HG02981 (cell line): ENCODE results near the gene RFTN1.

Source experiments
- ATAC-seq: cut with Tn5 transposase; IDR thresholded peaks from one replicate; pipeline ENCODE4 v1.9.1; 2021; ENCODE audit warnings: mild to moderate bottlenecking, moderate library complexity; ENCODE audit not compliant: unreplicated experiment

Gene RFTN1

DNA sequence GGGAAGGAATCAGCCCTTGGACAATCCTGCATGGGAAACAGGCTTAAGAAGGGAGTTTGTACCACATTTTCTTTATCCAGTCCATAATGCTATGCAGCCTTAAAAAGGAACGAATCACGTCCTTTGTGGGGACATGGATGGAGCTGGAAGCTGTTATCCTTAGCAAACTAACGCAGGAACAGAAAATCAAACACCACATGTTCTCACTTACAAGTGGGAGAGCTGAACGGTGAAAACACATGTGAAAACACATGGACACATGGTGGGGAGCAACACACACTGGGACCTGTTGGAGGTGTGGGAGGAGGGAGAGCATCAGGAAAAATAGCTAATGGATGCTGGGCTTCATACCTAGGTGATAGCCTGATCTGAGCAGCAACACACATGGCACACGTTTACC lies 178.2 kb downstream of the RFTN1 start:
- ATAC-seq, result no peak

- ATAC-seq, result no peak
Measured at GRCh38 chr3:16334909-16335308, 178.6 kb downstream of the RFTN1 start.

DNA sequence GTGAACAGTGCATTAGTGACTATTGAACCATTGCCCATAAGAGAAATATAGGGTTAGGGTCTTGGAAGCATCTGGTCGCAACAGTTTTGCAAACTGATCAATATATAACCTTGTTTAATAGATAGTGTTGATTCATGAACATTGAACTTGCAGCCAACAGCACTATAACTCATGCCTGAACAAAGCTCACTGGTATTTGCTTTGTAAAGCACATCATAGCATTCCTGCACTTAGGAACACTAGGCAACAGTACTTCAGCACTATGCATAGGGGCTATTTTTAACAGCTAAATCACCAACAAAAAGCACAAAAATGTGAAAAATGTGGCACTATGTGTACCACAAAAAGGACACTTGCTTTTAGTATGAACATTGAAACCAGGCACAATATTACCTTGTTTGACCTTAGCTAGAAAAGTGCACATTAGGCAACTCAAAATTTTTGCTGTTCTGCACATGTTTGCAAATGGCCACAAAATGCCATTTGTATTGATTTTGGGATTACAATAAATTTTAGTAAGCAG lies 180.5 kb downstream of the RFTN1 start:
- no peak for ATAC-seq

DNA sequence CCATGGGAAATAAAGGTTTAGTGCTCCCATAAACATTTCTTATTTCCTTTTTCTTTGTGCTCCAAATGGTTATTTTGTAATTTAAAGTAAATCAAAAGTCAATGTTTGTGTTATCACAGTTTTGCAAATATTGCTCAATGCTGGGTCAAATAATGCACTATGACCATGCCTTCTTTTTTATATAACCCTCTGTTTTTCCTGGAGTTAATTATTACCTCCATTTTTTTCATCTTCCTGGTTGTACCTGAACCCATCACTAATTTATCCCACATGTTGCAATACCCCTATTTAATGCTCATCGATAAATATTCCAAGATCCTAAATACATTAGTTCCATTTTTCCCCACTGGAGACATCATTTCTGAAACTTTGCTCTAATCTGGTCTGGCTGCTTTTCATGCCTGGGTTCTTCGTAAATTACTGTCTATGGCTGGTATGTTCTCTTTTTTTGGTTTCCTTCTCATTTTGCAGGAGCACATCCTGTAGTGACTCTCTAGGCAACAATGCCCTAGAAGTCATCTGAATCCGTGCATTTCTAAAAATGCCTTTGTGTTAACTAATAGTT lies 182.1 kb downstream of the RFTN1 start:
- no peak for ATAC-seq

GRCh38 chr3:16330351-16330750 lies 183.1 kb downstream of the RFTN1 start:
- no peak for ATAC-seq

- no peak for ATAC-seq
Measured at GRCh38 chr3:16329826-16330129, 183.7 kb downstream of the RFTN1 start.

- no peak for ATAC-seq
Measured at GRCh38 chr3:16329036-16329825, 184.3 kb downstream of the RFTN1 start.

GRCh38 chr3:16328124-16328523 lies 185.4 kb downstream of the RFTN1 start:
- ATAC-seq, result no peak

DNA sequence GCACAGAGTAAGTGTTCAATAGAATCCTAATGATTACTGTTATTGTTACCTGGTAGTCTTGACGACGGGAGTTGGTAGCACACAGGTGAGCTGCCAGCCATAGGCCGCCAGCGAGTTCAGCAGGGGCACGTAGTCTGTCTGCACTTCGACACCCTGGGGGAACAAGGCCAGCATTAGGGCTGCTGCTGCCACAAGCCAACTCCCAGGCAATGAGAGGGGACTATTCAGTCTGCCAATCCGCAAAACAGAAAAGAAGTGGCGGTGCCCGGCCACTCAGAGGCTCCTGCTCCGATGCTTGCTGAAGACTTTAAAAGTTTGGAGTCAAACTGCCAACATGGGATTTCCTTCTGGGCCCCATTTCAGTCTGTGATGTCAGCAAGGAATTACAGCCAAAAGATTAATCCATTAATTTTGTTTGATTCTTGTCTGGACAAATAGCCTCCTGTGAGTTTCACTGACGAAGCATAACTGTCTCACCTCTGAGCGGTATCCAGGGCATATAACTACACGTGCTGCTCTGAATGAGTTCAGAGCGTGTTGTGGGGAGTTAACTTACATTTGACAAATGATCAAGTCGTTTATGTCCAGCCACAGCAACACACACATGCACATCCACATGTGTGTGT lies 186.7 kb downstream of the RFTN1 start:
- no peak for ATAC-seq

GRCh38 chr3:16325850-16326249 lies 187.6 kb downstream of the RFTN1 start:
- no peak for ATAC-seq

DNA sequence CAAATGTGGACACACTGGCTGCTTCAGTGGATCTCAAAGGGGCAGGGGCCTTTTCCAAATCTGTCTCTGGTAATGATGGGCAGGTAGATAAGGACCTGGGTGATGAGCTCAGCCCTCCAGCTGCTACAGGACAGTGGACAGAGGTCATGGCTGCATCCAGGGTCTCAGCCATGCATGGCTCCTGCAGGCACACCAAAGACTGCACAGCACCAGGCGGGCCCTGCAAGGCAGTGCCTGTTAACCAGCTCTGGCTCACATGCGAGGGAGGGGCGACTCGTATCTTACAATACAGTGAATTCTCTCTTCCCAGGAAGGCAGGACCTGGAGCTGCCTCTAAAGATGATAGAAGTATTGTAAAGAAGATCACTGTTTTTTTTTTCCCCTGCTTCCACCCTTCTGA lies 189.8 kb downstream of the RFTN1 start:
- no peak for ATAC-seq

DNA sequence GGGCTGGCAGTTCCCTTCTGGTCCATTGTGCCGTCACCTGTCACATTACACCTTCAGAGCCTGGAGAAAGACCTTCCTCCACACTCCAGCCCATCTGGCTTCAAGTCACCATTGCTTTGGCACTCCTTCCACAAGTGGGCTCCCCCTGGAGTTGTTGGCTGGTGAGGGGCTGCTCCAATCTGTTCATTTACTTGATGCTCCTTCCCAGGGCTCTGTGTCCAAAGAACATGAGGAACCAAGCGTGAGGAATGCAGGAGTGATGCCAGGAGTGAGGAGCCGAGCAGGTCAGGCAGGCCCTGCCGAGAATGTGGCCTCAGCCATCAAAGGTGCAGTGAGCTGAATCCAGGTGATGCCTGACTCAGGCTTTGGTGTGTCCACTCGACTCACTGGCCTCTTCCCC lies 191.3 kb downstream of the RFTN1 start:
- ATAC-seq, result no peak

- no peak for ATAC-seq
Measured at GRCh38 chr3:16320711-16321110, 192.8 kb downstream of the RFTN1 start.

- no peak for ATAC-seq
Measured at GRCh38 chr3:16319723-16320122, 193.8 kb downstream of the RFTN1 start.

GRCh38 chr3:16319307-16319706 lies 194.2 kb downstream of the RFTN1 start:
- ATAC-seq, result no peak

- no peak for ATAC-seq
Measured at GRCh38 chr3:16318176-16318575, 195.3 kb downstream of the RFTN1 start.

GRCh38 chr3:16317561-16317945 lies 195.9 kb downstream of the RFTN1 start:
- no peak for ATAC-seq

DNA sequence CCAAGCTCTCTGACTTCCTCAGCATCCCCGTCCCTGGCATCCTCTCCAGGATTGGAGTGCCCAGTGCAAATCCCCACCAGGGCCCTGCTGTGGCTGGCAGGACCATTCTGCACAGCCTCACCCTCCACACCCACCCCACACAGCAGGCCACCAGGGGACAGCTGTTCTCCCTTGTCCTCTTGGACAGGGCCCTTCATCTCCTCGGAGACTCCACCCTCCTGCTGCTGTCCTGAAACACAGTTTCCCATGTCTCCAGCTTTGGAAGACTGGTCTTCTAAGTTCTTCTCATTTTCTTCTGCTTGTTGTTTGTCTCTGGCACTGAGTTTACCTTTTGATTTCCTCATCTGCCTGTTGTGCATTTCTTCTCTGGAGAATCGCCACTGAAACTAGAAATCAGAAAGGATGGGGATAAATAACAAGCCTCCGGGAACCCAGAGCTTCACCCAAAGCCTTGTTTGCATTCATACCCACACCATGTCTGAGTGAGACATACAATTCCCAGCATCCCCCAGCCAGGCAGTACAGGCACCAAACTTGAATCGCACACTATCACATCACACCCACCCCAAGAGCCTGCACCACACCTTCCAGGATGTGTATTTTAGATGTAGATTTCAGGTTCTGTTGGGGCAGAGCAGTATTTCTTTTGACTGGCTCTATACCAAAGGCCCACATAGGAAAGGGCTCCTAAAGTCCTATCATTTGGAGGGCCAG lies 196.5 kb downstream of the RFTN1 start:
- ATAC-seq, result no peak

DNA sequence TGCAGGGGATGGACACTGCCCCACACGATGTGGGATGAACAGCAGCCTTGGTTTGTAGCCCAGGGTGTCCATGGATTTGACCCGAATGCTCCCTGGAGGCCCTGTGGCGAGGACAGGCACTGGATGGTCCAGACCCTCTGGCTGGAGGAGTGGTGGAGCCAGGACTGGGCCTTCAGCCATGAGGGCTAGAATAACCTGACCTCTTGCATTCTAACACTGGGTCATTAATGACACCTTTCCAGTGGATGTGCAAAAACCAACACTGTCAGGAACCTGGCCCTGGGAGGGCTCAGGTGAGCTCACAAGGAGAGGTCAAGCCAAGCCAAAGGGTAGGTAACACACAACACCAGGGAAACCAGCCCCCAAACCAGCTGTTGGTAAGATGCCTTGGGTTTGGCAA lies 197.1 kb downstream of the RFTN1 start:
- ATAC-seq, result no peak

DNA sequence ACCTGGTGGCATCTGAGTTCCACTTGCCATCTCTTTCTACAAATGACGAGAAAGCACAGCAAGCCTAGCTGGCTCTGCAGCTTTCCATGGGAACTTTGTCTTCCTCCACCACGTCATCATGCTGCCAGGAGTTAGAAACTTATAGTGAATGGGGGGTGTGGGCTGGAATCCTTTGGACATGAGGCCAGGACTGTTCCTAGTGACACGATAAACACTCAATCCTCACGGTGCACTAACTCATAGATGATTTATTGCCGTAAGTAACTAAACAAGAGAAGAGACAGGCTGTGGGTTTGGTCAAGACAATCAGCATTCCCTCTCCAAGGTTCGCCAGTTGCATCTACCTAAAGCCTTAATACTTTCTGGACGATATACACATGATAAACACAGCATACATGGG lies 197.9 kb downstream of the RFTN1 start:
- no peak for ATAC-seq

- ATAC-seq, result no peak
Measured at GRCh38 chr3:16313886-16314645, 199.4 kb downstream of the RFTN1 start.
